ENCODE data around the gene PALD1. TPM values are rescaled to one million over a fixed set of nuclear protein-coding genes. Genes with fewer than 3 reads are reported as not detected.
A peak's percentile ranks its signal among the peaks of the same experiment; 100 is the strongest.

The PALD1 gene
- total RNA-seq, 3 donors from 2014 or later (not counting 1 experiment from before 2014, with no cell fraction given) = 0.21 TPM; not detected in 2

- H3K9me3 Mint-ChIP-seq = no peaks in the 10 kb centered on the region
- peaks cover 9% of the 10 kb centered on the region for H3K4me1 ChIP-seq (ENCODE audit: control insufficient read depth, insufficient read depth, low read length)
- no peak for TF ChIP-seq CTCF (IDR thresholded peaks at IDR 0.05)
- WGBS (ENCODE audit: insufficient coverage) = 89% methylated on average over 5 of the region's 5 CpGs
- H3K4me3 ChIP-seq (ENCODE audit: low read length) = no peak overlapping the region
- no peaks in the 10 kb centered on the region for H3K4me1 Mint-ChIP-seq
- H3K27ac Mint-ChIP-seq = no peak overlapping the region
- no peak overlapping the region for H3K27ac ChIP-seq (ENCODE audit: low read length)
- intact Hi-C loops (cut with micrococcal nuclease) = no loop called here
- no peaks in the 10 kb centered on the region for H3K9me3 ChIP-seq (ENCODE audit: control insufficient read depth, insufficient read depth, low read length)
- H3K36me3 ChIP-seq (ENCODE audit: control insufficient read depth, insufficient read depth, low read length) = no peaks in the 10 kb centered on the region
- H3K4me3 Mint-ChIP-seq = no peak overlapping the region
- H3K27me3 ChIP-seq (ENCODE audit: control insufficient read depth, insufficient read depth, low read length) = no peaks in the 10 kb centered on the region
- no peaks in the 10 kb centered on the region for H3K27me3 Mint-ChIP-seq (ENCODE audit: low read depth in 2 of 2)
- ATAC-seq (no peak), DNase-seq (no peak)
- no peaks in the 10 kb centered on the region for H3K36me3 Mint-ChIP-seq
These were observed 56.9 kb downstream of the PALD1 start for GRCh38 chr10:70535451-70535850.

- Histone ChIP-seq H3K4me1 (ENCODE audit: control insufficient read depth, insufficient read depth, low read length) (peaks cover 9% of the 10 kb centered on the region), H3K4me3 (ENCODE audit: low read length) (no peak overlapping the region), H3K9me3 (ENCODE audit: control insufficient read depth, insufficient read depth, low read length) (no peaks in the 10 kb centered on the region), H3K27ac (ENCODE audit: low read length) (no peak overlapping the region), H3K36me3 (ENCODE audit: control insufficient read depth, insufficient read depth, low read length) (no peaks in the 10 kb centered on the region), H3K27me3 (ENCODE audit: control insufficient read depth, insufficient read depth, low read length) (no peaks in the 10 kb centered on the region)
- no peak for TF ChIP-seq CTCF (IDR thresholded peaks at IDR 0.05)
- ATAC-seq = no peak
- 90% methylated on average over 8 of the region's 8 CpGs for WGBS (ENCODE audit: insufficient coverage)
- no peak for DNase-seq
- H3K36me3 Mint-ChIP-seq = no peaks in the 10 kb centered on the region
- H3K4me3 Mint-ChIP-seq = no peak overlapping the region
- intact Hi-C loops (cut with micrococcal nuclease) = no loop called here
- H3K27me3 Mint-ChIP-seq (ENCODE audit: low read depth in 2 of 2) = no peaks in the 10 kb centered on the region
- H3K4me1 Mint-ChIP-seq = no peaks in the 10 kb centered on the region
- H3K27ac Mint-ChIP-seq = no peak overlapping the region
- no peaks in the 10 kb centered on the region for H3K9me3 Mint-ChIP-seq
These were observed 57.8 kb downstream of the PALD1 start for GRCh38 chr10:70536196-70536861.

GRCh38 chr10:70537398-70538194 lies 59.0 kb downstream of the PALD1 start:
- Mint-ChIP-seq H3K4me1 (no peaks in the 10 kb centered on the region), H3K27ac (no peak overlapping the region), H3K27me3 (ENCODE audit: low read depth in 2 of 2) (no peaks in the 10 kb centered on the region), H3K4me3 (no peak overlapping the region), H3K36me3 (no peaks in the 10 kb centered on the region), H3K9me3 (no peaks in the 10 kb centered on the region)
- 79% methylated on average over 15 of the region's 15 CpGs for WGBS (ENCODE audit: insufficient coverage)
- Histone ChIP-seq H3K36me3 (ENCODE audit: control insufficient read depth, insufficient read depth, low read length) (no peaks in the 10 kb centered on the region), H3K4me1 (ENCODE audit: control insufficient read depth, insufficient read depth, low read length) (peaks cover 9% of the 10 kb centered on the region), H3K27ac (ENCODE audit: low read length) (no peak overlapping the region), H3K4me3 (ENCODE audit: low read length) (no peak overlapping the region), H3K9me3 (ENCODE audit: control insufficient read depth, insufficient read depth, low read length) (no peaks in the 10 kb centered on the region), H3K27me3 (ENCODE audit: control insufficient read depth, insufficient read depth, low read length) (no peaks in the 10 kb centered on the region)
- ATAC-seq = peak in 1 of 3 donors; percentile 54
- intact Hi-C loops (cut with micrococcal nuclease) = no loop called here
- DNase-seq = peak in 1 of 2 donors; percentile 23
- TF ChIP-seq CTCF (IDR thresholded peaks at IDR 0.05) = no peak

Data from natural killer cell (primary cell).